DND-41 (cell line): ENCODE results near the gene ACOXL.

Experiments
- ATAC-seq: fragments of 200-7000 bp; cut with Tn5 transposase; 3 replicates; pipeline ENCODE4 v1.9.1; 2021; ENCODE audit warnings: low read depth; ENCODE audit not compliant: insufficient read depth
- DNase-seq: peaks from one replicate; pipeline ENCODE4 v3.0.0-alpha.2; 2020
- H2AFZ ChIP-seq: 2 replicates; pipeline ENCODE4 v1.6.0; 2012; ENCODE audit warnings: low read depth, low read length
- H3K27ac ChIP-seq: 2 replicates; pipeline ENCODE4 v1.5.1; 2012; ENCODE audit warnings: low read length, inconsistent platforms
- H3K27me3 ChIP-seq: fragments of 200-600 bp; sonication (generic); 2 replicates; pipeline ENCODE4 v1.6.0; 2012; ENCODE audit warnings: low read length, mild to moderate bottlenecking, inconsistent platforms; ENCODE audit not compliant: insufficient read depth, poor library complexity
- H3K36me3 ChIP-seq: 2 replicates; pipeline ENCODE4 v1.5.1; 2012; ENCODE audit warnings: low read length, inconsistent platforms; ENCODE audit not compliant: insufficient read depth
- H3K4me1 ChIP-seq: 2 replicates; pipeline ENCODE4 v1.5.1; 2012; ENCODE audit warnings: mild to moderate bottlenecking, low read length; ENCODE audit not compliant: insufficient read depth
- H3K4me2 ChIP-seq: 2 replicates; pipeline ENCODE4 v1.6.0; 2012; ENCODE audit warnings: mild to moderate bottlenecking, moderate library complexity, low read length, inconsistent platforms; ENCODE audit not compliant: insufficient read depth
- H3K4me3 ChIP-seq, 2 experiments: fragments of 200-600 bp in 1 of 2; shearing (Covaris generic) in 1 of 2; 2 replicates each; pipeline ENCODE4 v1.5.1; 2012 to 2016; ENCODE audit warnings: inconsistent platforms in 2 of 2, low read length in 2 of 2, mild to moderate bottlenecking in 2 of 2, low read depth in 1 of 2, moderate library complexity in 1 of 2
- H3K79me2 ChIP-seq: 2 replicates; pipeline ENCODE4 v1.6.0; 2012; ENCODE audit warnings: low read length, inconsistent platforms; ENCODE audit not compliant: insufficient read depth
- H3K9ac ChIP-seq: 2 replicates; pipeline ENCODE4 v1.6.0; 2012; ENCODE audit warnings: low read depth, mild to moderate bottlenecking, inconsistent platforms, low read length, moderate library complexity
- H3K9me3 ChIP-seq: 2 replicates; pipeline ENCODE4 v1.5.1; 2012; ENCODE audit warnings: low read length, moderate library complexity, mild to moderate bottlenecking, inconsistent platforms; ENCODE audit not compliant: insufficient read depth, severe bottlenecking
- H4K20me1 ChIP-seq: 2 replicates; pipeline ENCODE4 v1.6.0; 2012; ENCODE audit warnings: low read length; ENCODE audit not compliant: insufficient read depth
- CTCF ChIP-seq: IDR thresholded peaks from 2 replicates; pipeline ENCODE4 v1.5.1; 2012; ENCODE audit warnings: borderline replicate concordance, low read length, moderate library complexity, mild to moderate bottlenecking; ENCODE audit not compliant: poor library complexity, severe bottlenecking; ENCODE audit errors: extremely low read depth
- EZH2 ChIP-seq: IDR thresholded peaks from 3 replicates; pipeline ENCODE4 v1.6.1; 2012; ENCODE audit warnings: borderline replicate concordance, low read depth, mild to moderate bottlenecking, moderate library complexity, low read length, inconsistent platforms; ENCODE audit not compliant: severe bottlenecking

ACOXL gene

GRCh38 chr2:111164078-111164477, 431.7 kb downstream of the ACOXL start:
- Histone ChIP-seq H2AFZ (no peak overlapping the region), H3K4me2 (no peak overlapping the region), H3K9me3 (no peaks in the 10 kb centered on the region), H3K79me2 (peaks cover 36% of the 10 kb centered on the region), H3K4me3 (no peak overlapping the region), H3K27me3 (no peaks in the 10 kb centered on the region), H3K36me3 (peaks cover 84% of the 10 kb centered on the region), H3K9ac (no peak overlapping the region), H3K4me1 (0 out of 2 replicates have a peak, but pooled peaks cover 5% of the 10 kb centered on the region), H3K27ac (no peak overlapping the region), H4K20me1 (peaks cover 43% of the 10 kb centered on the region; the same call in 1 of the 2 replicates)
- ATAC-seq (no peak), DNase-seq (no peak)
- no peak for TF ChIP-seq CTCF
- TF ChIP-seq EZH2: no peak

- Histone ChIP-seq H3K79me2 (peaks cover 25% of the 10 kb centered on the region), H3K9ac (no peak overlapping the region), H3K9me3 (no peaks in the 10 kb centered on the region), H3K36me3 (peaks cover 74% of the 10 kb centered on the region), H3K4me2 (no peak overlapping the region), H3K27ac (no peak overlapping the region), H3K4me3 (no peak overlapping the region), H3K27me3 (no peaks in the 10 kb centered on the region), H3K4me1 (0 out of 2 replicates have a peak, but pooled peaks cover 5% of the 10 kb centered on the region), H2AFZ (no peak overlapping the region), H4K20me1 (peaks cover 33% of the 10 kb centered on the region; the same call in 1 of the 2 replicates)
- TF ChIP-seq CTCF: no peak
- no peak for TF ChIP-seq EZH2
- ATAC-seq: no peak
- no peak for DNase-seq
Observed at GRCh38 chr2:111165084-111165483, 432.7 kb downstream of the ACOXL start.

GRCh38 chr2:111166115-111166514, 433.7 kb downstream of the ACOXL start:
- TF ChIP-seq CTCF (no peak), EZH2 (no peak)
- H3K4me1 ChIP-seq: 0 out of 2 replicates have a peak, but pooled peaks cover 5% of the 10 kb centered on the region
- no peak overlapping the region for H3K4me2 ChIP-seq
- no peaks in the 10 kb centered on the region for H3K27me3 ChIP-seq
- H4K20me1 ChIP-seq: peaks cover 23% of the 10 kb centered on the region; the same call in 1 of the 2 replicates
- DNase-seq: no peak
- no peak overlapping the region for H3K9ac ChIP-seq
- H3K9me3 ChIP-seq: no peaks in the 10 kb centered on the region
- H3K36me3 ChIP-seq: peaks cover 63% of the 10 kb centered on the region
- no peak overlapping the region for H2AFZ ChIP-seq
- ATAC-seq: no peak
- H3K4me3 ChIP-seq: no peak overlapping the region
- H3K79me2 ChIP-seq: peaks cover 16% of the 10 kb centered on the region; the same call in 1 of the 2 replicates
- no peak overlapping the region for H3K27ac ChIP-seq
